SK-N-MC (cell line): ENCODE measurements around the gene PLPPR5.

Source experiments
- DNase-seq: peaks from one replicate; pipeline ENCODE4 v3.0.0-alpha.2; 2011; ENCODE audit warnings: low read depth, low spot score
- H3K27ac ChIP-seq: fragments of 200-600 bp; sonication (generic); 2 replicates; pipeline ENCODE4 v1.5.1; 2016; ENCODE audit warnings: mixed run types
- H3K36me3 ChIP-seq: fragments of 200-600 bp; sonication (generic); 2 replicates; pipeline ENCODE4 v1.6.1; 2017; ENCODE audit warnings: antibody characterized with exemption, low read length, mixed read lengths; ENCODE audit not compliant: insufficient read depth
- H3K4me3 ChIP-seq: fragments of 200-600 bp; sonication (generic); 2 replicates; pipeline ENCODE4 v1.5.1; 2016
- H3K9ac ChIP-seq: fragments of 200-600 bp; sonication (generic); 2 replicates; pipeline ENCODE4 v1.8.0; 2017; ENCODE audit warnings: mixed run types, mixed read lengths; ENCODE audit not compliant: insufficient read length
- H3K9me3 ChIP-seq: fragments of 200-600 bp; sonication (generic); 2 replicates; pipeline ENCODE4 v1.6.1; 2017; ENCODE audit warnings: low read depth, mild to moderate bottlenecking, antibody characterized with exemption, low read length, moderate library complexity, mixed read lengths
- EZH2 ChIP-seq: fragments of 200-600 bp; sonication (generic); IDR thresholded peaks from one replicate; pipeline ENCODE4 v1.6.1; 2017; ENCODE audit warnings: antibody characterized with exemption
- FOXP2 ChIP-seq: optimal IDR thresholded peaks from 2 replicates; pipeline ENCODE3; 2011; ENCODE audit warnings: mild to moderate bottlenecking, moderate library complexity; ENCODE audit not compliant: insufficient read depth; ENCODE audit errors: extremely low read length, control extremely low read depth
- POLR2AphosphoS5 ChIP-seq: IDR thresholded peaks from 2 replicates; pipeline ENCODE4 v1.6.1; 2012; ENCODE audit warnings: mild to moderate bottlenecking, low read depth, low read length, borderline replicate concordance

PLPPR5 gene

GRCh38 chr1:98929437-98929836 is 75.2 kb downstream of the PLPPR5 start:
- TF ChIP-seq FOXP2: no peak
- Histone ChIP-seq H3K27ac (no peak overlapping the region), H3K9ac (no peak overlapping the region), H3K36me3 (no peaks in the 10 kb centered on the region), H3K9me3 (no peaks in the 10 kb centered on the region), H3K4me3 (no peak overlapping the region)
- DNase-seq: no peak

- no peak overlapping the region for H3K4me3 ChIP-seq
- H3K36me3 ChIP-seq: no peaks in the 10 kb centered on the region
- DNase-seq: no peak
- no peak for TF ChIP-seq FOXP2
- TF ChIP-seq EZH2: no peak
- no peak for TF ChIP-seq POLR2AphosphoS5
- H3K9ac ChIP-seq: no peak overlapping the region
- H3K9me3 ChIP-seq: no peaks in the 10 kb centered on the region
- H3K27ac ChIP-seq: no peak overlapping the region
These were observed 78.1 kb downstream of the PLPPR5 start for GRCh38 chr1:98926597-98926996.

- no peak for TF ChIP-seq EZH2
- no peak for TF ChIP-seq POLR2AphosphoS5
- no peak for TF ChIP-seq FOXP2
- DNase-seq: no peak
- Histone ChIP-seq H3K27ac (no peak overlapping the region), H3K36me3 (no peaks in the 10 kb centered on the region), H3K9me3 (no peaks in the 10 kb centered on the region), H3K9ac (no peak overlapping the region), H3K4me3 (no peak overlapping the region)
These were observed 79.7 kb downstream of the PLPPR5 start for GRCh38 chr1:98924977-98925376.

GRCh38 chr1:98923667-98924066 is 81.0 kb downstream of the PLPPR5 start:
- Histone ChIP-seq H3K4me3 (no peak overlapping the region), H3K9ac (no peak overlapping the region), H3K9me3 (no peaks in the 10 kb centered on the region), H3K27ac (no peak overlapping the region), H3K36me3 (no peaks in the 10 kb centered on the region)
- TF ChIP-seq EZH2 (no peak), POLR2AphosphoS5 (no peak), FOXP2 (no peak)
- DNase-seq: no peak

- TF ChIP-seq POLR2AphosphoS5 (no peak), FOXP2 (no peak), EZH2 (no peak)
- Histone ChIP-seq H3K9me3 (no peaks in the 10 kb centered on the region), H3K4me3 (no peak overlapping the region), H3K36me3 (no peaks in the 10 kb centered on the region), H3K9ac (no peak overlapping the region), H3K27ac (0 out of 2 replicates have a peak overlapping the region, but pooled peaks have one; percentile 16)
- DNase-seq: no peak
These were observed 82.8 kb downstream of the PLPPR5 start for GRCh38 chr1:98921817-98922216.

- H3K27ac ChIP-seq: no peak overlapping the region
- no peak for DNase-seq
- H3K9me3 ChIP-seq: no peaks in the 10 kb centered on the region
- no peak for TF ChIP-seq EZH2
- no peak for TF ChIP-seq FOXP2
- TF ChIP-seq POLR2AphosphoS5: no peak
- no peak overlapping the region for H3K4me3 ChIP-seq
- no peaks in the 10 kb centered on the region for H3K36me3 ChIP-seq
- H3K9ac ChIP-seq: no peak overlapping the region
These were observed 84.1 kb downstream of the PLPPR5 start for GRCh38 chr1:98920441-98921110.

GRCh38 chr1:98919652-98920051 is 85.0 kb downstream of the PLPPR5 start:
- no peaks in the 10 kb centered on the region for H3K36me3 ChIP-seq
- peak overlapping the region; percentile 62 for H3K27ac ChIP-seq

GRCh38 chr1:98919211-98919610 is 85.5 kb downstream of the PLPPR5 start:
- Histone ChIP-seq H3K36me3 (no peaks in the 10 kb centered on the region), H3K9me3 (no peaks in the 10 kb centered on the region), H3K9ac (no peak overlapping the region), H3K4me3 (no peak overlapping the region), H3K27ac (peak overlapping the region; percentile 62)
- TF ChIP-seq FOXP2 (no peak), EZH2 (no peak), POLR2AphosphoS5 (no peak)
- DNase-seq: no peak

More at GRCh38 chr1:98919652-98920051, 85.0 kb downstream of the PLPPR5 start:
- H3K9me3 ChIP-seq: no peaks in the 10 kb centered on the region
- no peak for TF ChIP-seq FOXP2
- no peak for TF ChIP-seq POLR2AphosphoS5
- TF ChIP-seq EZH2: no peak
- H3K4me3 ChIP-seq: no peak overlapping the region
- H3K9ac ChIP-seq: no peak overlapping the region
- no peak for DNase-seq

- no peaks in the 10 kb centered on the region for H3K9me3 ChIP-seq
- no peaks in the 10 kb centered on the region for H3K36me3 ChIP-seq
- no peak for DNase-seq
- H3K4me3 ChIP-seq: no peak overlapping the region
- TF ChIP-seq EZH2: no peak
- no peak for TF ChIP-seq POLR2AphosphoS5
- no peak for TF ChIP-seq FOXP2
- H3K9ac ChIP-seq: no peak overlapping the region
- H3K27ac ChIP-seq: no peak overlapping the region
These were observed 90.1 kb downstream of the PLPPR5 start for GRCh38 chr1:98914547-98914946.
